Glutamatergic neuron (in vitro differentiated cells): ENCODE results near the gene SNX32. TPM values are rescaled to one million over a fixed set of nuclear protein-coding genes. Genes with fewer than 3 reads are reported as not detected.

ENCODE experiments used
- DNase-seq: peaks from one replicate; pipeline ENCODE4 v3.0.0; 2022
- H3K27ac Mint-ChIP-seq: one replicate; pipeline ENCODE4 v1.8.0; 2020; ENCODE audit warnings: mild to moderate bottlenecking, mixed read lengths, inconsistent platforms; ENCODE audit not compliant: unreplicated experiment
- H3K27me3 Mint-ChIP-seq: one replicate; pipeline ENCODE4 v1.8.0; 2020; ENCODE audit warnings: mild to moderate bottlenecking, moderate library complexity, mixed read lengths, inconsistent platforms; ENCODE audit not compliant: unreplicated experiment
- H3K36me3 Mint-ChIP-seq: one replicate; pipeline ENCODE4 v1.8.0; 2020; ENCODE audit warnings: mild to moderate bottlenecking, mixed read lengths, inconsistent platforms; ENCODE audit not compliant: unreplicated experiment
- H3K4me1 Mint-ChIP-seq: one replicate; pipeline ENCODE4 v1.8.0; 2020; ENCODE audit warnings: mild to moderate bottlenecking, low read depth, mixed read lengths, inconsistent platforms; ENCODE audit not compliant: unreplicated experiment
- H3K4me3 Mint-ChIP-seq: one replicate; pipeline ENCODE4 v1.8.0; 2020; ENCODE audit warnings: mild to moderate bottlenecking, mixed read lengths, inconsistent platforms; ENCODE audit not compliant: unreplicated experiment
- H3K9me3 Mint-ChIP-seq: one replicate; pipeline ENCODE4 v1.8.0; 2020; ENCODE audit warnings: mild to moderate bottlenecking, moderate library complexity, mixed read lengths, inconsistent platforms; ENCODE audit not compliant: unreplicated experiment
- total RNA-seq: library from RNA; stranded (reverse); fragmentation: NEBNext Ultra II Directional; extraction: Animal tissue kit (Norgen Biotek cat#: 25700); gene quantifications from one replicate; pipeline ENCODE4 v1.2.1, GENCODE V29; 2021; ENCODE audit not compliant: unreplicated experiment
- TF ChIP-seq, protein P1 (sequence below): fragments of 200-600 bp; sonication (generic); IDR thresholded peaks from one replicate; pipeline ENCODE4 v1.5.0; 2021; ENCODE audit not compliant: partially characterized antibody, unreplicated experiment

SNX32 gene
- total RNA-seq, 1 donor from 2014 or later, result 14.7 TPM

DNA sequence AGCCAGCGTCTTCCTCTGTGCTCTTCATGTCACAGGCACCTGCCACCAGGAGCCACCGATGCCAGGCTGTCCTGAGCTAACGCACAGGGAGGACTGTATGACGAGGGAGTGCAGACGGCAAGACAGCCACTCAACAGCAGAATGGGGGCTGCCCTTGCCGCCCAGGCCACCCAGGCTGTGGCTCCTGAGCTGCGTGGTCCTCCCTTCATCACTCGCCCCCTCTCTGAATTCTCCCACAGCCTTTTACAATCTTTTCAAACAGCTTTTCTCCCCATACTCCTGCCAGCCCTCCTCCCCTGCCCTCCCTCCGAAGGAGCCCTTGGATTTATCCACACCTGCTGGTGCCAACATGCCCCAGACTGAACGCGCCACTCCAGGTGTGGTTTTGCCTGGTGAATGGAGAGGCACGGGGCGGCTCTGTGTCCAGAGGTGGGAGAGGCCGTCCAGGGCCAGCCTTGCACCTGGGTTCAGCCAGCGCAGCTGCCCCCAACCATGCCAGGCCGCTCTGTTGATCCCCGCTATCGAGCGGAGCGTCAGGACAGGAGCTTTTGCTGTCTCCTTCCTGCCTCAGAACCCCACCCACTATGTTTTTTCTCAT is 24.9 kb upstream of the SNX32 start:
- H3K27ac Mint-ChIP-seq, result no peak overlapping the region
- peaks cover 9% of the 10 kb centered on the region for H3K9me3 Mint-ChIP-seq
- peaks cover 5% of the 10 kb centered on the region for H3K27me3 Mint-ChIP-seq
- no peak overlapping the region for H3K4me3 Mint-ChIP-seq
- TF ChIP-seq, protein P1, sequence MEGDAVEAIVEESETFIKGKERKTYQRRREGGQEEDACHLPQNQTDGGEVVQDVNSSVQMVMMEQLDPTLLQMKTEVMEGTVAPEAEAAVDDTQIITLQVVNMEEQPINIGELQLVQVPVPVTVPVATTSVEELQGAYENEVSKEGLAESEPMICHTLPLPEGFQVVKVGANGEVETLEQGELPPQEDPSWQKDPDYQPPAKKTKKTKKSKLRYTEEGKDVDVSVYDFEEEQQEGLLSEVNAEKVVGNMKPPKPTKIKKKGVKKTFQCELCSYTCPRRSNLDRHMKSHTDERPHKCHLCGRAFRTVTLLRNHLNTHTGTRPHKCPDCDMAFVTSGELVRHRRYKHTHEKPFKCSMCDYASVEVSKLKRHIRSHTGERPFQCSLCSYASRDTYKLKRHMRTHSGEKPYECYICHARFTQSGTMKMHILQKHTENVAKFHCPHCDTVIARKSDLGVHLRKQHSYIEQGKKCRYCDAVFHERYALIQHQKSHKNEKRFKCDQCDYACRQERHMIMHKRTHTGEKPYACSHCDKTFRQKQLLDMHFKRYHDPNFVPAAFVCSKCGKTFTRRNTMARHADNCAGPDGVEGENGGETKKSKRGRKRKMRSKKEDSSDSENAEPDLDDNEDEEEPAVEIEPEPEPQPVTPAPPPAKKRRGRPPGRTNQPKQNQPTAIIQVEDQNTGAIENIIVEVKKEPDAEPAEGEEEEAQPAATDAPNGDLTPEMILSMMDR, result no peak
- peaks cover 14% of the 10 kb centered on the region for H3K4me1 Mint-ChIP-seq
- DNase-seq, result no peak
- no peaks in the 10 kb centered on the region for H3K36me3 Mint-ChIP-seq

DNA sequence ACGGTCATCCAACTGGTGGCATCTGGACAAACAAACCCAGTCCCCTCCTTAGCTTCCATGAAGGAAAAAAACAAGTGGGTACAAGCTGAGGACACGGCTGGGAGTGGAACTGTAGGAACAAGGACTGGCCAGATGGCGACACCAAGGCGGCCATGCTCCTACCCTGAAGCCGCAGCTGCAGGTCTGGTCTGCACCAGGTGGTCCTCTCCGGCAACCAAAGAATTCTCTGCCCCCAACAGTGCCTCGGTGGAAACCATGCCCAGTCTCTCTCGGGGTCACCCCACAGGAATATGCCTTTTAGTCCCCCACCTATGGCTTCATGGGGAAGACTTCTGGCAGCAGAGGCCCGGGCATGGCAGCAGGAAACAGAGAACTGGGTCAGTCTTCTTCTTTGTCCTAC is 24.3 kb upstream of the SNX32 start:
- Mint-ChIP-seq H3K36me3 (no peaks in the 10 kb centered on the region), H3K9me3 (peaks cover 9% of the 10 kb centered on the region), H3K27ac (no peak overlapping the region), H3K4me1 (peaks cover 17% of the 10 kb centered on the region), H3K4me3 (no peak overlapping the region), H3K27me3 (peaks cover 5% of the 10 kb centered on the region)
- no peak for DNase-seq
- TF ChIP-seq, protein P1, result no peak

- DNase-seq, result no peak
- no peaks in the 10 kb centered on the region for H3K36me3 Mint-ChIP-seq
- peaks cover 9% of the 10 kb centered on the region for H3K9me3 Mint-ChIP-seq
- peaks cover 5% of the 10 kb centered on the region for H3K27me3 Mint-ChIP-seq
- no peak overlapping the region for H3K27ac Mint-ChIP-seq
- H3K4me3 Mint-ChIP-seq, result no peak overlapping the region
- peaks cover 18% of the 10 kb centered on the region for H3K4me1 Mint-ChIP-seq
- TF ChIP-seq, protein P1, result no peak
Observed at GRCh38 chr11:65810046-65810868, 23.5 kb upstream of the SNX32 start.

- peaks cover 5% of the 10 kb centered on the region for H3K36me3 Mint-ChIP-seq
- peak overlapping the region; percentile 57 for H3K4me3 Mint-ChIP-seq
- H3K4me1 Mint-ChIP-seq, result peaks cover 22% of the 10 kb centered on the region
- peaks cover 5% of the 10 kb centered on the region for H3K27me3 Mint-ChIP-seq
- peak overlapping the region; percentile 66 for H3K27ac Mint-ChIP-seq
- DNase-seq, result peak; percentile 49
- H3K9me3 Mint-ChIP-seq, result peaks cover 12% of the 10 kb centered on the region
- TF ChIP-seq, protein P1, result no peak
Observed at GRCh38 chr11:65811764-65812475, 21.8 kb upstream of the SNX32 start.
